HG03103 (cell line): ENCODE data around the gene FGF1.
"Not testable (repeated sequence)": the region's sequence is repeated elsewhere in the genome, so short reads cannot be mapped to it uniquely, and the experiment has no call there.

Experiments used
- ATAC-seq: cut with Tn5 transposase; IDR thresholded peaks from one replicate; pipeline ENCODE4 v1.9.1; 2021; ENCODE audit warnings: low read depth; ENCODE audit not compliant: unreplicated experiment

FGF1 gene

GRCh38 chr5:142648108-142648507 lies 37.8 kb downstream of the FGF1 start:
- not testable (repeated sequence) for ATAC-seq

- no peak for ATAC-seq
These were observed 40.4 kb downstream of the FGF1 start for GRCh38 chr5:142645456-142645855.

GRCh38 chr5:142644640-142645361 lies 41.1 kb downstream of the FGF1 start:
- ATAC-seq, result no peak

- ATAC-seq, result no peak
These were observed 41.8 kb downstream of the FGF1 start for GRCh38 chr5:142644127-142644526.

GRCh38 chr5:142643634-142644033 lies 42.3 kb downstream of the FGF1 start:
- ATAC-seq, result no peak

- ATAC-seq, result no peak
These were observed 43.5 kb downstream of the FGF1 start for GRCh38 chr5:142642427-142642826.

GRCh38 chr5:142641711-142642110 lies 44.2 kb downstream of the FGF1 start:
- no peak for ATAC-seq

GRCh38 chr5:142640316-142641005 lies 45.4 kb downstream of the FGF1 start:
- ATAC-seq, result no peak

- no peak for ATAC-seq
These were observed 46.4 kb downstream of the FGF1 start for GRCh38 chr5:142639455-142639854.

- ATAC-seq, result no peak
These were observed 48.0 kb downstream of the FGF1 start for GRCh38 chr5:142637871-142638270.

- ATAC-seq, result no peak
These were observed 49.1 kb downstream of the FGF1 start for GRCh38 chr5:142636698-142637324.

- no peak for ATAC-seq
These were observed 49.8 kb downstream of the FGF1 start for GRCh38 chr5:142636093-142636492.

- ATAC-seq, result no peak
These were observed 51.5 kb downstream of the FGF1 start for GRCh38 chr5:142634216-142635011.

- ATAC-seq, result no peak
These were observed 54.9 kb downstream of the FGF1 start for GRCh38 chr5:142630927-142631539.

- ATAC-seq, result no peak
These were observed 58.3 kb downstream of the FGF1 start for GRCh38 chr5:142627383-142628217.

- no peak for ATAC-seq
These were observed 59.1 kb downstream of the FGF1 start for GRCh38 chr5:142626786-142627185.

- no peak for ATAC-seq
These were observed 59.8 kb downstream of the FGF1 start for GRCh38 chr5:142626099-142626498.

GRCh38 chr5:142621227-142621626 lies 64.7 kb downstream of the FGF1 start:
- ATAC-seq, result no peak

GRCh38 chr5:142619815-142620214 lies 66.1 kb downstream of the FGF1 start:
- no peak for ATAC-seq

GRCh38 chr5:142618130-142618523 lies 67.8 kb downstream of the FGF1 start:
- ATAC-seq, result no peak
